Spleen (tissue), 11 donors: ENCODE measurements around the gene CTNNBL1. TPM values are rescaled to one million over a fixed set of nuclear protein-coding genes. Genes with fewer than 3 reads are reported as not detected.

Source experiments
- DNase-seq: peaks from one replicate; pipeline ENCODE4 v3.0.0-alpha.2; 2020
- H3K27ac ChIP-seq, 8 donors: fragments of 200-600 bp; sonication (generic) in 7 of 8; 1 replicate in 4 of 8; 2 replicates in 4 of 8; pipeline versions ENCODE4 v1.5.0 to v1.8.0; 2016 to 2021; ENCODE audit warnings: inconsistent platforms in 4 of 8, mild to moderate bottlenecking in 4 of 8, moderate library complexity in 1 of 8
- H3K27me3 ChIP-seq, 7 donors: fragments of 200-600 bp; sonication (generic) in 6 of 7; replicated peaks in 1 of 7; 1 replicate in 4 of 7; 2 replicates in 3 of 7; pipeline versions ENCODE4 v1.5.0 to v1.8.0; 2016 to 2021; ENCODE audit warnings: inconsistent platforms in 3 of 7, mild to moderate bottlenecking in 1 of 7
- H3K36me3 ChIP-seq, 6 donors: fragments of 200-600 bp; sonication (generic) in 5 of 6; 1 replicate in 4 of 6; 2 replicates in 2 of 6; pipeline versions ENCODE4 v1.5.0 to v1.8.0; 2016 to 2021; ENCODE audit warnings: inconsistent platforms in 2 of 6
- H3K4me1 ChIP-seq, 6 donors: fragments of 200-600 bp; sonication (generic) in 5 of 6; 1 replicate in 3 of 6; 2 replicates in 3 of 6; pipeline versions ENCODE4 v1.5.0 to v1.8.0; 2016 to 2021; ENCODE audit warnings: inconsistent platforms in 3 of 6
- H3K4me3 ChIP-seq, 8 donors: fragments of 200-600 bp; sonication (generic) in 7 of 8; 1 replicate in 4 of 8; 2 replicates in 4 of 8; pipeline versions ENCODE4 v1.5.0 to v1.8.0; 2016 to 2021; ENCODE audit warnings: inconsistent platforms in 4 of 8, mild to moderate bottlenecking in 4 of 8, moderate library complexity in 2 of 8
- H3K9me3 ChIP-seq, 8 donors: fragments of 200-600 bp; sonication (generic) in 7 of 8; 1 replicate in 4 of 8; 2 replicates in 4 of 8; pipeline versions ENCODE4 v1.5.0 to v1.8.0; 2016 to 2021; ENCODE audit warnings: inconsistent platforms in 4 of 8
- POLR2A ChIP-seq, 3 donors: fragments of 450-650 bp; IDR thresholded peaks; one replicate each; pipeline ENCODE4 v1.5.1; 2017; ENCODE audit warnings: antibody characterized with exemption in 3 of 3, mild to moderate bottlenecking in 1 of 3
- POLR2AphosphoS5 ChIP-seq, 3 donors: sonication (generic); formaldehyde crosslinking; IDR thresholded peaks; one replicate each; pipeline ENCODE4 v1.5.1; 2017; ENCODE audit warnings: antibody characterized with exemption in 3 of 3
- WGBS, 5 donors: extraction: QIAGEN DNeasy Blood & Tissue Kit in 3 of 5; methylation state at CpG; one replicate each; pipeline versions ENCODE4 v1.1.5 to v1.1.7; 2013 to 2018; 5-methylcytosine and 5-hydroxymethylcytosine counted together
- intact Hi-C: fragments of 100-400 bp; cut with DNase I; formaldehyde crosslinking; loops from one replicate; pipeline ENCODE4 v1.15.0; 2023; ENCODE audit warnings: low total_unique reads
- polyA plus RNA-seq, 3 donors: library from polyadenylated mRNA; stranded (reverse); fragments of 200-250 nt; gene quantifications; one replicate each; pipeline ENCODE4 v1.2.1, GENCODE V29; 2013
- total RNA-seq, 7 donors: library from RNA; depleted of rRNA in 3 of 7; stranded (reverse); fragments of >200 nt in 3 of 7; fragmentation: NEBNext Ultra II Directional in 4 of 7; extraction: Animal tissue kit (Norgen Biotek cat#: 25700) in 4 of 7; gene quantifications; one replicate each; pipeline versions ENCODE4 v1.1.0 to v1.2.1, GENCODE V29; 2016 to 2021
- TF ChIP-seq, protein P1 (sequence below), 11 experiments: fragments of 200-600 bp in 7 of 11; fragments of 450-650 bp in 4 of 11; sonication (generic) in 4 of 11; IDR thresholded peaks in 8 of 11; conservative IDR thresholded peaks in 3 of 11; 1 replicate in 7 of 11; 2 replicates in 4 of 11; pipeline versions ENCODE4 v1.4.0 to v1.8.0; 2016 to 2021; ENCODE audit warnings: antibody characterized with exemption in 11 of 11, inconsistent platforms in 4 of 11, mild to moderate bottlenecking in 1 of 11
- donor health status: healthy with polysubstance abuse.
- donor health status: DM: no; HTN: no; CAD: no; lungs with moderate emphysema.
- donor health status: DM: no; HTN: no; CAD: no.
- donor health status: Bipolar disorder and iron deficiency.
- donor health status: healthy.
- donor health status: DM: no; HTN: no; CAD: no.
- donor health status: DM: yes; HTN: yes; CAD: no.

The CTNNBL1 gene
- total and polyA plus RNA-seq, 10 donors, result 46.5 to 135 (median 82.9) TPM

DNA sequence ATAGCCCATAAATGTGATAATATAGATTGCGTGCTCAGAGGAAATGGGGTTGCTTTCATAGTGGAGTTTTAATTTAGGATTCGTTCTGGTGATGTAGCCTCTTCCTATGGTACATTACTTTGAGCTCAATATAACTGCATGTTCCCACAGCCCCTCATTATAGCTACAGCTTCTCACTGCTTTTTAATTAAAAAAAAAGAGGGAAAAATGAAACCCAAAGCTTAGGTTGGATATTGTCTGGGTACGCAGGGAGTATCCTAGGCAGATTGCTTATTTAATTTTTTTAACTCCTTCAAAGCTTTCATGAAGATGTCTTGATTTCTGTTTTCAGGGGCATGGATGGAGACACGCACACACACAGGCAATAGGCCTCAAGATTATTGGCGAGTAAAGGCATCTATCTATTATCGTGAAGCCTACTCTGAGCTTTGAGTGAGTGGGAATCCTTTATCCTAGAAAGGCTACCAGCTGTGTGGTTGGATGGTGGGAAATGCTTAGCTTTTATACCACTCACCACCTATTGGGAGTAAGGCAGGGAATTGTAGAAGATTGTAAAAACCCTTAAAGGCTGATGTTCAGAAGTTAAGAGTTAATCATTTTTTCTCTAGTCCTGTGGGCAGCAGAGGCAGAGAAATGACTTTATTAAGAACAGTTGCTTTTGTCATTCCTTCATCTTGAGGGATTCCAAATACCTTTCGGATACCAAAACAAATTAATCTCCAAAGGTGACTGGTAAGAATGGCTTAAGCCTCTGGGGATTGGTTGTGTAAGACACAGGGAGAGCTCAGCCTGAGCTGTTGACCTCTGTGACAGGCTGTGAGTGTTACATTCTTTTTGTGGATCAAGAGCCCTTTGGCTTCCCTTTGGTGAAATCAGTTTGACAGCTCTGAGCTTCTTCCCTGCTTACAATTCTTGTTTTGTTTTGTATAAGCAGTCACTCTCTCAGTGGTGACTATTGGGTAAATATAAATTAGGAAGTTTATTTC is 33.4 kb downstream of the CTNNBL1 start:
- WGBS, 5 donors, result 86 to 90% (median 88%) methylated on average over 7 of the region's 7 CpGs

DNA sequence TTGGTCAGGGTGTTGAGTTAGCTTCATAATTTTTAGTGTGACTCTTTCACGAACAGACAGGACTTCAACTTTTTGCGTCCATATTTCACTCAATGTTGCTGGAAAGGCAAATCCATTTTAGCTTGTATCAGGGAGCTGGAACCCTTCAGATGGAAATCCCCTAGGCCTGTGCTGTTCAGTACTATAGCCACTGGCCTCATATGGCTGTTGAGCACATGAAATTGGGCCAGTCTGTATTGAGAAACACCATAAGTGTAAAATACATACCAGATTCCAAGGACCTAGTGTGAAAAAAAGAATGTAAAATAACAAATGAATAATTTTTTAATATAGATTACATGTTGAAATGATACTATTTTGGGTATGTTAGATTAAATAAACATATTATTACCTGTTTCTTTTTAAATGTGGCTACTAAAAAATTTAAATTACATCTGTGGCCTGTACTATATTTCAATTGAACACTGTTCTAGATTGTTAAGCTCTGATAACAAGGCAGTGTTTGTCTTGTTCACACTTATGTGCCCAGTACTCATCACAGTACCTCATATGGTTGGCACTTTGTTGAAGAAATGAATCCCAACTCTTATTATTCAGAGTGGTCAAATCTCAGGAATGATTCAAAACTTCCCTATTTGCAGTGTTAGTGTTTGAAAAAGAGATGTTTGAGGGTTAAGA is 34.3 kb downstream of the CTNNBL1 start:
- peak overlapping the region in 6 of 8 donors; percentile 9 to 43 (median 21) for H3K27ac ChIP-seq
- intact Hi-C loops, result no loop called here
- WGBS, 5 donors, result 72 to 85% (median 76%) methylated on average over 2 of the region's 2 CpGs
- H3K9me3 ChIP-seq, result no peaks in the 10 kb centered on the region
- DNase-seq, result no peak
- H3K4me1 ChIP-seq, result peaks cover 0 to 43% (median 12%) of the 10 kb centered on the region in 6 donors
- H3K36me3 ChIP-seq, result peaks cover 0 to 22% (median 6%) of the 10 kb centered on the region in 6 donors
- no peak overlapping the region for H3K4me3 ChIP-seq
- TF ChIP-seq, protein P1, sequence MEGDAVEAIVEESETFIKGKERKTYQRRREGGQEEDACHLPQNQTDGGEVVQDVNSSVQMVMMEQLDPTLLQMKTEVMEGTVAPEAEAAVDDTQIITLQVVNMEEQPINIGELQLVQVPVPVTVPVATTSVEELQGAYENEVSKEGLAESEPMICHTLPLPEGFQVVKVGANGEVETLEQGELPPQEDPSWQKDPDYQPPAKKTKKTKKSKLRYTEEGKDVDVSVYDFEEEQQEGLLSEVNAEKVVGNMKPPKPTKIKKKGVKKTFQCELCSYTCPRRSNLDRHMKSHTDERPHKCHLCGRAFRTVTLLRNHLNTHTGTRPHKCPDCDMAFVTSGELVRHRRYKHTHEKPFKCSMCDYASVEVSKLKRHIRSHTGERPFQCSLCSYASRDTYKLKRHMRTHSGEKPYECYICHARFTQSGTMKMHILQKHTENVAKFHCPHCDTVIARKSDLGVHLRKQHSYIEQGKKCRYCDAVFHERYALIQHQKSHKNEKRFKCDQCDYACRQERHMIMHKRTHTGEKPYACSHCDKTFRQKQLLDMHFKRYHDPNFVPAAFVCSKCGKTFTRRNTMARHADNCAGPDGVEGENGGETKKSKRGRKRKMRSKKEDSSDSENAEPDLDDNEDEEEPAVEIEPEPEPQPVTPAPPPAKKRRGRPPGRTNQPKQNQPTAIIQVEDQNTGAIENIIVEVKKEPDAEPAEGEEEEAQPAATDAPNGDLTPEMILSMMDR (IDR thresholded peaks at IDR 0.05 in 8 of 11, conservative IDR thresholded peaks at IDR 0.05 in 3 of 11), result no peak
- TF ChIP-seq POLR2A (IDR thresholded peaks at IDR 0.05), result no peak
- TF ChIP-seq POLR2AphosphoS5 (IDR thresholded peaks at IDR 0.05), result no peak
- H3K27me3 ChIP-seq, result no peaks in the 10 kb centered on the region

More for the DNA sequence above, 33.4 kb downstream of the CTNNBL1 start:
- intact Hi-C loops, result no loop called here
- peak overlapping the region in 5 of 8 donors; percentile 9 to 43 (median 30) for H3K27ac ChIP-seq
- no peaks in the 10 kb centered on the region for H3K9me3 ChIP-seq
- peaks cover 0 to 15% (median 1%) of the 10 kb centered on the region in 6 donors for H3K36me3 ChIP-seq
- H3K27me3 ChIP-seq, result no peaks in the 10 kb centered on the region
- no peak overlapping the region for H3K4me3 ChIP-seq
- H3K4me1 ChIP-seq, result peaks cover 0 to 43% (median 12%) of the 10 kb centered on the region in 6 donors
- no peak for DNase-seq
- TF ChIP-seq POLR2A (IDR thresholded peaks at IDR 0.05) (no peak), POLR2AphosphoS5 (IDR thresholded peaks at IDR 0.05) (no peak)
- TF ChIP-seq, protein P1 (IDR thresholded peaks at IDR 0.05 in 8 of 11, conservative IDR thresholded peaks at IDR 0.05 in 3 of 11), result no peak

DNA sequence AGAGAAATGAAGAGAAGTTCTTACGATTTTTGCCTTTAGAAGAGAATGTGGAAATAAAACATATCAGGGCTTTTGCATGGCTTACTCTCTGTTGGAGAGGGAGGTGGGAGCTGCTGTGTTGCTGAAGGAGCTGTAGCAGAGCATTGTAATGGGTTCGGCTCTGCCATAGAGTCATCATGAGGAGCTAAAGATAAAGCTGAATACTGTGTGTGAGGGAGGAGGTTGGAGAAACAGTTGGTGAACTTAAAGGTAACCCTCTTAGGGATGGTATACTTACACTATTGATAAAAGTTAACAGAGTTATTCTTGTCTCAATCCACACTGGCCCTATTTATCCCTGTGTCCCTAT is 34.8 kb downstream of the CTNNBL1 start:
- Histone ChIP-seq H3K27me3 (no peaks in the 10 kb centered on the region), H3K9me3 (no peaks in the 10 kb centered on the region), H3K27ac (peak overlapping the region in 4 of 8 donors; percentile 12 to 43 (median 26)), H3K36me3 (peaks cover 0 to 27% (median 11%) of the 10 kb centered on the region in 6 donors), H3K4me3 (no peak overlapping the region), H3K4me1 (peaks cover 0 to 43% (median 12%) of the 10 kb centered on the region in 6 donors)
- 73 to 97% (median 80%) methylated on average over 2 of the region's 2 CpGs for WGBS, 5 donors
- DNase-seq, result no peak
- intact Hi-C loops, result no loop called here
- TF ChIP-seq POLR2A (IDR thresholded peaks at IDR 0.05) (no peak), POLR2AphosphoS5 (IDR thresholded peaks at IDR 0.05) (no peak)
- TF ChIP-seq, protein P1 (IDR thresholded peaks at IDR 0.05 in 8 of 11, conservative IDR thresholded peaks at IDR 0.05 in 3 of 11), result no peak
